Nephron (organoid): ENCODE results near the gene DDX1.

Source experiments
- H3K27ac Mint-ChIP-seq, 3 experiments: 2 replicates each; pipeline ENCODE4 v1.8.0; 2020; ENCODE audit warnings: mixed read lengths in 3 of 3, mild to moderate bottlenecking in 2 of 3, moderate library complexity in 1 of 3
- H3K27me3 Mint-ChIP-seq: 2 replicates; pipeline ENCODE4 v1.8.0; 2021; ENCODE audit warnings: low read depth, mild to moderate bottlenecking, moderate library complexity, mixed read lengths
- H3K36me3 Mint-ChIP-seq: 2 replicates; pipeline ENCODE4 v1.8.0; 2020; ENCODE audit warnings: low read depth, mixed read lengths
- H3K4me1 Mint-ChIP-seq: 2 replicates; pipeline ENCODE4 v1.8.0; 2020; ENCODE audit warnings: mixed read lengths
- H3K4me3 Mint-ChIP-seq, 3 experiments: 2 replicates each; pipeline ENCODE4 v1.8.0; 2020; ENCODE audit warnings: mild to moderate bottlenecking in 3 of 3, mixed read lengths in 3 of 3, moderate library complexity in 2 of 3
- H3K9me3 Mint-ChIP-seq: 2 replicates; pipeline ENCODE4 v1.8.0; 2020; ENCODE audit warnings: mixed read lengths
- CTCF ChIP-seq, 3 experiments: fragments of 200-600 bp; sonication (generic); IDR thresholded peaks; one replicate each; pipeline ENCODE4 v1.5.0; 2021; ENCODE audit warnings: antibody characterized with exemption in 3 of 3; ENCODE audit not compliant: unreplicated experiment in 3 of 3

Gene DDX1

GRCh38 chr2:15649561-15650255, 58.0 kb downstream of the DDX1 start:
- Mint-ChIP-seq H3K4me1 (peaks cover 13% of the 10 kb centered on the region), H3K4me3 (no peak overlapping the region), H3K27ac (no peak overlapping the region)

GRCh38 chr2:15650616-15651366, 59.1 kb downstream of the DDX1 start:
- Mint-ChIP-seq H3K4me1 (peaks cover 13% of the 10 kb centered on the region), H3K36me3 (no peaks in the 10 kb centered on the region), H3K9me3 (no peaks in the 10 kb centered on the region), H3K27me3 (peaks cover 63% of the 10 kb centered on the region), H3K4me3 (no peak overlapping the region), H3K27ac (peak overlapping the region in 1 of 3 experiments; percentile 23)
- TF ChIP-seq CTCF (IDR thresholded peaks at IDR 0.05; ENCODE audit: unreplicated experiment in 3 of 3) = no peak

More at GRCh38 chr2:15649561-15650255, 58.0 kb downstream of the DDX1 start:
- no peaks in the 10 kb centered on the region for H3K9me3 Mint-ChIP-seq
- TF ChIP-seq CTCF (IDR thresholded peaks at IDR 0.05; ENCODE audit: unreplicated experiment in 3 of 3) = no peak
- peaks cover 62% of the 10 kb centered on the region for H3K27me3 Mint-ChIP-seq
- no peaks in the 10 kb centered on the region for H3K36me3 Mint-ChIP-seq

GRCh38 chr2:15651367-15651727, 59.7 kb downstream of the DDX1 start:
- TF ChIP-seq CTCF (IDR thresholded peaks at IDR 0.05; ENCODE audit: unreplicated experiment in 3 of 3) = no peak
- peaks cover 13% of the 10 kb centered on the region for H3K4me1 Mint-ChIP-seq
- H3K27me3 Mint-ChIP-seq = peaks cover 66% of the 10 kb centered on the region
- no peak overlapping the region for H3K4me3 Mint-ChIP-seq
- no peaks in the 10 kb centered on the region for H3K9me3 Mint-ChIP-seq
- H3K27ac Mint-ChIP-seq = peak overlapping the region in 1 of 3 experiments; percentile 23
- no peaks in the 10 kb centered on the region for H3K36me3 Mint-ChIP-seq

GRCh38 chr2:15652252-15652651, 60.6 kb downstream of the DDX1 start:
- H3K9me3 Mint-ChIP-seq = no peaks in the 10 kb centered on the region
- no peaks in the 10 kb centered on the region for H3K36me3 Mint-ChIP-seq
- TF ChIP-seq CTCF (IDR thresholded peaks at IDR 0.05; ENCODE audit: unreplicated experiment in 3 of 3) = no peak
- H3K4me1 Mint-ChIP-seq = peaks cover 13% of the 10 kb centered on the region
- peak overlapping the region in 1 of 3 experiments; percentile 66 for H3K27ac Mint-ChIP-seq
- H3K4me3 Mint-ChIP-seq = no peak overlapping the region
- H3K27me3 Mint-ChIP-seq = peaks cover 63% of the 10 kb centered on the region

- H3K27ac Mint-ChIP-seq = peak overlapping the region; percentile 12 to 66 (median 65)
- no peak overlapping the region for H3K4me3 Mint-ChIP-seq
- peaks cover 58% of the 10 kb centered on the region for H3K27me3 Mint-ChIP-seq
- TF ChIP-seq CTCF (IDR thresholded peaks at IDR 0.05; ENCODE audit: unreplicated experiment in 3 of 3) = no peak
- no peaks in the 10 kb centered on the region for H3K9me3 Mint-ChIP-seq
- peaks cover 13% of the 10 kb centered on the region for H3K4me1 Mint-ChIP-seq
- no peaks in the 10 kb centered on the region for H3K36me3 Mint-ChIP-seq
Observed at GRCh38 chr2:15652801-15653200, 61.1 kb downstream of the DDX1 start.
